HL-60 (cell line): ENCODE results near the gene PGGHG.

ENCODE experiments used
- DNase-seq, 2 experiments: peaks; one replicate each; pipeline ENCODE4 v3.0.0-alpha.2; 2010 to 2020; ENCODE audit warnings: low read depth in 1 of 2, low spot score in 1 of 2
- H3K27ac ChIP-seq: fragments of 250-450 bp; sonication (Bioruptor Pico); replicated peaks from 2 replicates; pipeline ENCODE4 v1.5.1; 2020; ENCODE audit warnings: mild to moderate bottlenecking, moderate library complexity
- H3K27me3 ChIP-seq: fragments of 250-450 bp; sonication (Bioruptor Pico); 2 replicates; pipeline ENCODE4 v1.5.1; 2021; ENCODE audit warnings: mild to moderate bottlenecking, moderate library complexity; ENCODE audit not compliant: insufficient read depth, poor library complexity, severe bottlenecking
- H3K4me3 ChIP-seq: replicated peaks from 2 replicates; pipeline ENCODE4 v1.5.1; 2011; ENCODE audit warnings: mild to moderate bottlenecking, control low read depth, low read length; ENCODE audit not compliant: insufficient read depth
- CTCF ChIP-seq: IDR thresholded peaks from one replicate; pipeline ENCODE4 v1.5.1; 2011; ENCODE audit warnings: low read length, control low read depth, inconsistent platforms; ENCODE audit not compliant: insufficient read depth
- GABPA ChIP-seq: IDR thresholded peaks from 2 replicates; pipeline ENCODE4 v1.6.1; 2012; ENCODE audit warnings: low read depth
- POLR2AphosphoS5 ChIP-seq: IDR thresholded peaks from 2 replicates; pipeline ENCODE4 v1.6.1; 2012; ENCODE audit warnings: low read depth
- SPI1 ChIP-seq: IDR thresholded peaks from 2 replicates; pipeline ENCODE4 v1.6.1; 2012; ENCODE audit warnings: low read depth, mild to moderate bottlenecking, borderline replicate concordance
- long read RNA-seq: library from polyadenylated mRNA; unstranded; transcript quantifications from one replicate; pipeline ENCODE4 v2.0.0, GENCODE V29; 2020
- TF ChIP-seq, protein P1 (sequence below): IDR thresholded peaks from 2 replicates; pipeline ENCODE4 v1.6.1; 2012; ENCODE audit warnings: low read depth; ENCODE audit not compliant: insufficient replicate concordance

Gene PGGHG
- long read RNA-seq, partial matches to known transcripts = 3 of 13 reads
- long read RNA-seq, other reads (novel, unspliced or antisense) = 9 of 13 reads

GRCh38 chr11:288478-289397, at the start of gene PGGHG:
PGGHG (plus strand) TSS chr11:289126; CDS start chr11:289817, 691 bp downstream.
- peak; percentile 21 to 57 for DNase-seq
- Histone ChIP-seq H3K27me3 (peaks cover 8% of the 10 kb centered on the region), H3K4me3 (peak within 1 kb of the TSS; percentile 33), H3K27ac (no peak within 1 kb of the TSS)
- TF ChIP-seq CTCF = no peak
- TF ChIP-seq SPI1 = no peak

DNA sequence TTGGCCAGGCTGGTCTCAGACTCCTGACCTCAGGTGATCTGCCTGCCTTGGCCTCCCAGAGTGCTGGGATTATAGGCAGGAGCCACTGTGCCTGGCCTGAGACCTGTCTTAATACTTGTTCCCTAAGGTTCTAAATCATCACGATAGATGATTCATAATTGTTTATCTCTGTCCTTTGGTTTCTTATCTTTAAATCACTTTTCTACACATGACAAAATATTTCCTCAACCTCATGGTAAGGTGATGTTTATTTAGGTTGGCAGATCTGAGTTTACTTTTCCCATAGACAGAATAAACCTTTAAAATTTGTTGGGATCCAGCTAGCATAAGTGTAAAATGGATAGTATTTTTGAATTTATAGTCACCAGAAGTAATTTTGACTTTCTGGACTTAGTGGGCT, 48.6 kb upstream of the PGGHG start:
- no peak overlapping the region for H3K4me3 ChIP-seq
- no peak for DNase-seq
- TF ChIP-seq CTCF (no peak), POLR2AphosphoS5 (no peak), SPI1 (no peak), GABPA (no peak)
- TF ChIP-seq, protein P1, sequence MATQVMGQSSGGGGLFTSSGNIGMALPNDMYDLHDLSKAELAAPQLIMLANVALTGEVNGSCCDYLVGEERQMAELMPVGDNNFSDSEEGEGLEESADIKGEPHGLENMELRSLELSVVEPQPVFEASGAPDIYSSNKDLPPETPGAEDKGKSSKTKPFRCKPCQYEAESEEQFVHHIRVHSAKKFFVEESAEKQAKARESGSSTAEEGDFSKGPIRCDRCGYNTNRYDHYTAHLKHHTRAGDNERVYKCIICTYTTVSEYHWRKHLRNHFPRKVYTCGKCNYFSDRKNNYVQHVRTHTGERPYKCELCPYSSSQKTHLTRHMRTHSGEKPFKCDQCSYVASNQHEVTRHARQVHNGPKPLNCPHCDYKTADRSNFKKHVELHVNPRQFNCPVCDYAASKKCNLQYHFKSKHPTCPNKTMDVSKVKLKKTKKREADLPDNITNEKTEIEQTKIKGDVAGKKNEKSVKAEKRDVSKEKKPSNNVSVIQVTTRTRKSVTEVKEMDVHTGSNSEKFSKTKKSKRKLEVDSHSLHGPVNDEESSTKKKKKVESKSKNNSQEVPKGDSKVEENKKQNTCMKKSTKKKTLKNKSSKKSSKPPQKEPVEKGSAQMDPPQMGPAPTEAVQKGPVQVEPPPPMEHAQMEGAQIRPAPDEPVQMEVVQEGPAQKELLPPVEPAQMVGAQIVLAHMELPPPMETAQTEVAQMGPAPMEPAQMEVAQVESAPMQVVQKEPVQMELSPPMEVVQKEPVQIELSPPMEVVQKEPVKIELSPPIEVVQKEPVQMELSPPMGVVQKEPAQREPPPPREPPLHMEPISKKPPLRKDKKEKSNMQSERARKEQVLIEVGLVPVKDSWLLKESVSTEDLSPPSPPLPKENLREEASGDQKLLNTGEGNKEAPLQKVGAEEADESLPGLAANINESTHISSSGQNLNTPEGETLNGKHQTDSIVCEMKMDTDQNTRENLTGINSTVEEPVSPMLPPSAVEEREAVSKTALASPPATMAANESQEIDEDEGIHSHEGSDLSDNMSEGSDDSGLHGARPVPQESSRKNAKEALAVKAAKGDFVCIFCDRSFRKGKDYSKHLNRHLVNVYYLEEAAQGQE = no peak
- no peak overlapping the region for H3K27ac ChIP-seq
- no peaks in the 10 kb centered on the region for H3K27me3 ChIP-seq

- Histone ChIP-seq H3K27me3 (no peaks in the 10 kb centered on the region), H3K4me3 (no peak overlapping the region), H3K27ac (no peak overlapping the region)
- no peak for DNase-seq
- TF ChIP-seq, protein P1 = no peak
- no peak for TF ChIP-seq POLR2AphosphoS5
- no peak for TF ChIP-seq CTCF
- TF ChIP-seq GABPA = no peak
- TF ChIP-seq SPI1 = no peak
Observed at GRCh38 chr11:241634-242033, 47.3 kb upstream of the PGGHG start.

- no peaks in the 10 kb centered on the region for H3K27me3 ChIP-seq
- DNase-seq = no peak
- TF ChIP-seq GABPA = no peak
- TF ChIP-seq, protein P1 = no peak
- no peak for TF ChIP-seq POLR2AphosphoS5
- no peak for TF ChIP-seq SPI1
- no peak for TF ChIP-seq CTCF
Observed at GRCh38 chr11:244376-244775, 44.5 kb upstream of the PGGHG start.

More at GRCh38 chr11:244376-244775, 44.5 kb upstream of the PGGHG start:
- H3K4me3 ChIP-seq = no peak overlapping the region
- H3K27ac ChIP-seq = no peak overlapping the region
